Esophagus muscularis mucosa (tissue), 4 donors: Measurements from ENCODE around the gene PREX1. TPM values are rescaled to one million over a fixed set of nuclear protein-coding genes. Genes with fewer than 3 reads are reported as not detected.

Experiments used
- DNase-seq: peaks from one replicate; pipeline ENCODE4 v3.0.0-alpha.2; 2017; ENCODE audit errors: extremely low spot score
- H3K27ac ChIP-seq, 4 donors: fragments of 200-600 bp; sonication (generic); replicated peaks in 1 of 4; 1 replicate in 3 of 4; 2 replicates in 1 of 4; pipeline ENCODE4 v1.5.1; 2016 to 2019; ENCODE audit warnings: mild to moderate bottlenecking in 1 of 4
- H3K27me3 ChIP-seq, 4 donors: fragments of 200-600 bp; sonication (generic); one replicate each; pipeline versions ENCODE4 v1.5.1 to v1.6.0; 2016 to 2019
- H3K36me3 ChIP-seq, 4 donors: fragments of 200-600 bp; sonication (generic); one replicate each; pipeline ENCODE4 v1.5.1; 2016 to 2019
- H3K4me1 ChIP-seq, 4 donors: fragments of 200-600 bp; sonication (generic); one replicate each; pipeline ENCODE4 v1.5.1; 2016 to 2019
- H3K4me3 ChIP-seq, 4 donors: fragments of 200-600 bp; sonication (generic); 1 replicate in 2 of 4; 2 replicates in 2 of 4; pipeline ENCODE4 v1.5.1; 2016 to 2019; ENCODE audit warnings: mild to moderate bottlenecking in 4 of 4, moderate library complexity in 1 of 4
- H3K9me3 ChIP-seq, 4 donors: fragments of 200-600 bp; sonication (generic); 1 replicate in 3 of 4; 2 replicates in 1 of 4; pipeline ENCODE4 v1.5.1; 2016 to 2019
- CTCF ChIP-seq, 3 experiments: fragments of 200-600 bp in 2 of 3; fragments of 450-650 bp in 1 of 3; sonication (generic) in 2 of 3; IDR thresholded peaks; one replicate each; pipeline ENCODE4 v1.5.1; 2017 to 2019; ENCODE audit warnings: antibody characterized with exemption in 3 of 3, mild to moderate bottlenecking in 2 of 3, moderate library complexity in 1 of 3
- EP300 ChIP-seq: sonication (generic); formaldehyde crosslinking; IDR thresholded peaks from one replicate; pipeline ENCODE4 v1.6.1; 2017; ENCODE audit warnings: antibody characterized with exemption
- POLR2A ChIP-seq: fragments of 450-650 bp; IDR thresholded peaks from one replicate; pipeline ENCODE4 v1.6.1; 2017; ENCODE audit warnings: antibody characterized with exemption, moderate library complexity, mild to moderate bottlenecking, low read depth
- POLR2AphosphoS5 ChIP-seq, 2 donors: sonication (generic); formaldehyde crosslinking; IDR thresholded peaks; one replicate each; pipeline ENCODE4 v1.6.1; 2017; ENCODE audit warnings: antibody characterized with exemption in 2 of 2
- WGBS: methylation state at CpG from one replicate; pipeline ENCODE4 v1.1.5; 2018; 5-methylcytosine and 5-hydroxymethylcytosine counted together
- intact Hi-C: fragments of 100-400 bp; cut with DNase I; formaldehyde crosslinking; loops from one replicate; pipeline ENCODE4 v1.15.1; 2023
- total RNA-seq, 4 donors: library from RNA; depleted of rRNA; stranded (reverse); fragments of >200 nt; gene quantifications; one replicate each; pipeline versions ENCODE4 v1.1.0 to v1.2.1, GENCODE V29; 2016

The PREX1 gene
- total RNA-seq, 4 donors from 2014 or later = 20.8 to 37.1 (median 24.3) TPM

GRCh38 chr20:48740292-48740649, 87.5 kb downstream of the PREX1 start:
- TF ChIP-seq CTCF (IDR thresholded peaks at IDR 0.05) (no peak), EP300 (no peak), POLR2AphosphoS5 (IDR thresholded peaks at IDR 0.05) (no peak), POLR2A (no peak)

GRCh38 chr20:48739395-48740291, 88.2 kb downstream of the PREX1 start:
- intact Hi-C loops = no loop called here

More at GRCh38 chr20:48740292-48740649, 87.5 kb downstream of the PREX1 start:
- H3K27me3 ChIP-seq = peaks cover 0 to 3% (median 0%) of the 10 kb centered on the region in 4 donors
- no peak overlapping the region for H3K27ac ChIP-seq
- 100% methylated on average over 1 of the region's 2 CpGs for WGBS
- H3K36me3 ChIP-seq = peaks cover 0 to 47% (median 24%) of the 10 kb centered on the region in 4 donors
- no peak overlapping the region for H3K4me3 ChIP-seq
- intact Hi-C loops = no loop called here
- peaks cover 12 to 14% (median 12%) of the 10 kb centered on the region in 4 donors for H3K4me1 ChIP-seq
- no peak for DNase-seq
- H3K9me3 ChIP-seq = no peaks in the 10 kb centered on the region

GRCh38 chr20:48738399-48739304, 89.1 kb downstream of the PREX1 start:
- H3K4me3 ChIP-seq = no peak overlapping the region
- H3K36me3 ChIP-seq = peaks cover 0 to 43% (median 18%) of the 10 kb centered on the region in 4 donors
- 58% methylated on average over 6 of the region's 11 CpGs for WGBS
- intact Hi-C loops = no loop called here
- H3K27ac ChIP-seq = peak overlapping the region in 1 of 4 donors; percentile 15
- no peaks in the 10 kb centered on the region for H3K9me3 ChIP-seq
- H3K4me1 ChIP-seq = peaks cover 12 to 14% (median 12%) of the 10 kb centered on the region in 4 donors
- no peak for DNase-seq
- no peak for TF ChIP-seq EP300
- no peak for TF ChIP-seq POLR2A
- TF ChIP-seq CTCF (IDR thresholded peaks at IDR 0.05) = no peak
- no peak for TF ChIP-seq POLR2AphosphoS5 (IDR thresholded peaks at IDR 0.05)
- peaks cover 0 to 3% (median 0%) of the 10 kb centered on the region in 4 donors for H3K27me3 ChIP-seq

More at GRCh38 chr20:48739395-48740291, 88.2 kb downstream of the PREX1 start:
- no peaks in the 10 kb centered on the region for H3K9me3 ChIP-seq
- no peak overlapping the region for H3K27ac ChIP-seq
- peaks cover 0 to 44% (median 24%) of the 10 kb centered on the region in 4 donors for H3K36me3 ChIP-seq
- WGBS = 73% methylated on average over 8 of the region's 8 CpGs
- no peak overlapping the region for H3K4me3 ChIP-seq
- H3K27me3 ChIP-seq = peaks cover 0 to 3% (median 0%) of the 10 kb centered on the region in 4 donors
- TF ChIP-seq POLR2A (no peak), POLR2AphosphoS5 (IDR thresholded peaks at IDR 0.05) (no peak), EP300 (no peak), CTCF (IDR thresholded peaks at IDR 0.05) (no peak)
- no peak for DNase-seq
- H3K4me1 ChIP-seq = peaks cover 12 to 14% (median 12%) of the 10 kb centered on the region in 4 donors

- Histone ChIP-seq H3K36me3 (peaks cover 0 to 37% (median 14%) of the 10 kb centered on the region in 4 donors), H3K27me3 (peaks cover 0 to 3% (median 0%) of the 10 kb centered on the region in 4 donors), H3K9me3 (no peaks in the 10 kb centered on the region), H3K4me3 (no peak overlapping the region), H3K4me1 (peaks cover 12 to 14% (median 12%) of the 10 kb centered on the region in 4 donors), H3K27ac (peak overlapping the region in 1 of 4 donors; percentile 15)
- 33% methylated on average over 2 of the region's 3 CpGs for WGBS
- DNase-seq = no peak
- no peak for TF ChIP-seq POLR2AphosphoS5 (IDR thresholded peaks at IDR 0.05)
- TF ChIP-seq POLR2A = no peak
- no peak for TF ChIP-seq CTCF (IDR thresholded peaks at IDR 0.05)
- TF ChIP-seq EP300 = no peak
- intact Hi-C loops = no loop called here
Observed at GRCh38 chr20:48738094-48738398, 89.8 kb downstream of the PREX1 start.
